Nephron (organoid): Measurements from ENCODE around the gene KIAA0825.

Source experiments
- H3K27ac Mint-ChIP-seq, 3 experiments: 2 replicates each; pipeline ENCODE4 v1.8.0; 2020; ENCODE audit warnings: mixed read lengths in 3 of 3, mild to moderate bottlenecking in 2 of 3, moderate library complexity in 1 of 3
- H3K27me3 Mint-ChIP-seq: 2 replicates; pipeline ENCODE4 v1.8.0; 2021; ENCODE audit warnings: low read depth, mild to moderate bottlenecking, moderate library complexity, mixed read lengths
- H3K36me3 Mint-ChIP-seq: 2 replicates; pipeline ENCODE4 v1.8.0; 2020; ENCODE audit warnings: low read depth, mixed read lengths
- H3K4me1 Mint-ChIP-seq: 2 replicates; pipeline ENCODE4 v1.8.0; 2020; ENCODE audit warnings: mixed read lengths
- H3K4me3 Mint-ChIP-seq, 3 experiments: 2 replicates each; pipeline ENCODE4 v1.8.0; 2020; ENCODE audit warnings: mild to moderate bottlenecking in 3 of 3, mixed read lengths in 3 of 3, moderate library complexity in 2 of 3
- H3K9me3 Mint-ChIP-seq: 2 replicates; pipeline ENCODE4 v1.8.0; 2020; ENCODE audit warnings: mixed read lengths
- CTCF ChIP-seq, 3 experiments: fragments of 200-600 bp; sonication (generic); IDR thresholded peaks; one replicate each; pipeline ENCODE4 v1.5.0; 2021; ENCODE audit warnings: antibody characterized with exemption in 3 of 3; ENCODE audit not compliant: unreplicated experiment in 3 of 3

KIAA0825 gene

GRCh38 chr5:94516148-94516547 lies 102.3 kb downstream of the KIAA0825 start:
- no peaks in the 10 kb centered on the region for H3K36me3 Mint-ChIP-seq
- no peaks in the 10 kb centered on the region for H3K9me3 Mint-ChIP-seq
- TF ChIP-seq CTCF (IDR thresholded peaks at IDR 0.05; ENCODE audit: unreplicated experiment in 3 of 3), result no peak
- H3K4me3 Mint-ChIP-seq, result no peak overlapping the region
- H3K4me1 Mint-ChIP-seq, result no peaks in the 10 kb centered on the region
- no peak overlapping the region for H3K27ac Mint-ChIP-seq
- H3K27me3 Mint-ChIP-seq, result no peaks in the 10 kb centered on the region

GRCh38 chr5:94508461-94509148 lies 109.8 kb downstream of the KIAA0825 start:
- Mint-ChIP-seq H3K36me3 (no peaks in the 10 kb centered on the region), H3K4me3 (no peak overlapping the region), H3K4me1 (no peaks in the 10 kb centered on the region), H3K27ac (no peak overlapping the region), H3K9me3 (no peaks in the 10 kb centered on the region), H3K27me3 (no peaks in the 10 kb centered on the region)
- no peak for TF ChIP-seq CTCF (IDR thresholded peaks at IDR 0.05; ENCODE audit: unreplicated experiment in 3 of 3)

- H3K36me3 Mint-ChIP-seq, result no peaks in the 10 kb centered on the region
- no peak overlapping the region for H3K4me3 Mint-ChIP-seq
- H3K9me3 Mint-ChIP-seq, result no peaks in the 10 kb centered on the region
- no peaks in the 10 kb centered on the region for H3K4me1 Mint-ChIP-seq
- no peaks in the 10 kb centered on the region for H3K27me3 Mint-ChIP-seq
- H3K27ac Mint-ChIP-seq, result no peak overlapping the region
- TF ChIP-seq CTCF (IDR thresholded peaks at IDR 0.05; ENCODE audit: unreplicated experiment in 3 of 3), result no peak
Observed at GRCh38 chr5:94505327-94506068, 112.9 kb downstream of the KIAA0825 start.

- Mint-ChIP-seq H3K4me1 (no peaks in the 10 kb centered on the region), H3K36me3 (no peaks in the 10 kb centered on the region), H3K27ac (no peak overlapping the region), H3K4me3 (no peak overlapping the region), H3K9me3 (no peaks in the 10 kb centered on the region), H3K27me3 (no peaks in the 10 kb centered on the region)
- no peak for TF ChIP-seq CTCF (IDR thresholded peaks at IDR 0.05; ENCODE audit: unreplicated experiment in 3 of 3)
Observed at GRCh38 chr5:94503677-94504076, 114.7 kb downstream of the KIAA0825 start.

GRCh38 chr5:94501365-94501764 lies 117.0 kb downstream of the KIAA0825 start:
- Mint-ChIP-seq H3K36me3 (no peaks in the 10 kb centered on the region), H3K27ac (no peak overlapping the region), H3K9me3 (no peaks in the 10 kb centered on the region), H3K27me3 (no peaks in the 10 kb centered on the region), H3K4me3 (no peak overlapping the region), H3K4me1 (no peaks in the 10 kb centered on the region)
- no peak for TF ChIP-seq CTCF (IDR thresholded peaks at IDR 0.05; ENCODE audit: unreplicated experiment in 3 of 3)

- Mint-ChIP-seq H3K4me1 (no peaks in the 10 kb centered on the region), H3K36me3 (no peaks in the 10 kb centered on the region), H3K27me3 (no peaks in the 10 kb centered on the region), H3K9me3 (no peaks in the 10 kb centered on the region), H3K4me3 (no peak overlapping the region), H3K27ac (no peak overlapping the region)
- no peak for TF ChIP-seq CTCF (IDR thresholded peaks at IDR 0.05; ENCODE audit: unreplicated experiment in 3 of 3)
Observed at GRCh38 chr5:94499806-94500205, 118.6 kb downstream of the KIAA0825 start.
